Measurements from ENCODE around the gene BICRA.

BICRA gene

DNA sequence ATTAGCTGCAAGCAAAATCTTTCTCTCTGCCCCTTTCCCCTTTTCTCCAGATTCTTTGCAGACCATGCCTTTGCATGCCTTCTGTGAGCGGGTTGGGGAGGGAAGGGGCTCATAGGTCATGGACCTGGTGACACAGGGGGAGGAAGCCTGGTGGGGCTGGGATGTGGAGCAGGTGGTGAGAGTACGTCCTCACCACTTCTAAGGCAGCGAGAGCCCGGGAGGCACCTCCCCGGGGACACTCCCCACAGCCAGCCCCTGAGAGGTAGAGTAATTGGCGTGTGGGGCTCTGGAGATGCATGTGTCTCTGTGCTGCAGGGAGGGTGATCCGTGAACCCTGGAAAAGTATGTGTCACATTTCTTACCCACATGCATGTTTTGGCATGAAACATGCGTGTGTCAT, 61.8 kb downstream of the BICRA start:
- in situ Hi-C loops (cut with MboI; ENCODE audit: low sequenced_read_pairs), result no loop called here
- no peak for DNase-seq (ENCODE audit: low spot score in 2 of 2)
- Histone ChIP-seq H3K36me3 (replicated peaks) (peaks cover 4% of the 10 kb centered on the region), H3K4me3 (no peak overlapping the region), H3K27me3 (ENCODE audit: low read depth) (no peaks in the 10 kb centered on the region), H3K9me3 (no peaks in the 10 kb centered on the region), H3K4me1 (peaks cover 6% of the 10 kb centered on the region; the same call in 1 of the 2 replicates)

DNA sequence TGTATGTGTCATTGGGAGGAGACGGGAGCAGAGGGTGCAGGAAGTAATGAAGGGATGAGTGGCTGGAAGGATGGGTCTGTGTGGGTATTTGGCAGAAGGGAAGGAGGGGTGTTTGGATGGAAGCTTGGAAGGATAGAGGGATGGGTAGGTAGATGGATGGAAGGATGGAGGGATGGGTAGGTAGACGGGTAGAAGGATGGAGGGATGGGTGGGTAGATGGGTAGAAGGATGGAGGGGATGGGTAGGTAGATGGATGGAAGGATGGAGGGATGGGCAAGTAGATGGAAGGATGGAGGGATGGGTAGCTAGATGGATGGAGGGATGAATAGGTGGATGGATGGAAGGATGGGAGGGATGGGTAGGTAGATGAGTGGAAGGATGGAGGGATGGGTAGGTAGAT, 62.6 kb downstream of the BICRA start:
- no peaks in the 10 kb centered on the region for H3K27me3 ChIP-seq (ENCODE audit: low read depth)
- in situ Hi-C loops (cut with MboI; ENCODE audit: low sequenced_read_pairs), result no loop called here
- no peaks in the 10 kb centered on the region for H3K9me3 ChIP-seq
- no peak for DNase-seq (ENCODE audit: low spot score in 2 of 2)
- H3K36me3 ChIP-seq (replicated peaks), result peaks cover 4% of the 10 kb centered on the region
- H3K4me1 ChIP-seq, result peaks cover 6% of the 10 kb centered on the region; the same call in 1 of the 2 replicates
- no peak overlapping the region for H3K4me3 ChIP-seq

DNA sequence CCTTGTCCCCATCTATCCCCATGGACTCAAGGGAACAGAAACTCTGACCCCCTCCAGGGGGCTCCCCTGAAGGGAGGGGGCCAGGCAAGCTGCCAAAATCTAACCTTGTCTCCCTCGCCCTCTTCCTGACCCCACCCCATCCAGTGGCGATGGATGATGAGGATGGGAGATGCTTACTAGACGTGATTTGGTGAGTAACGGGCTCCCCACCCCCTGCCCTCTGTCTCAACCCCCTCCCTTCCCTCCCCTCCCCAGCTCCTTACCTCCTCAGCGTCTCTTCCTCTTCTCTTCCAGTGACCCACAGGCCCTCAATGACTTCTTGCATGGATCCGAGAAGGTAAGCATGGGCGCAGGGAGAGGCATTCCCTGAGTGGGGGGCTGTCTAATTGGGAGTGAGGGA, 64.5 kb downstream of the BICRA start:
- no peak for DNase-seq (ENCODE audit: low spot score in 2 of 2)
- H3K36me3 ChIP-seq (replicated peaks), result peaks cover 4% of the 10 kb centered on the region
- in situ Hi-C loops (cut with MboI; ENCODE audit: low sequenced_read_pairs), result no loop called here

DNA sequence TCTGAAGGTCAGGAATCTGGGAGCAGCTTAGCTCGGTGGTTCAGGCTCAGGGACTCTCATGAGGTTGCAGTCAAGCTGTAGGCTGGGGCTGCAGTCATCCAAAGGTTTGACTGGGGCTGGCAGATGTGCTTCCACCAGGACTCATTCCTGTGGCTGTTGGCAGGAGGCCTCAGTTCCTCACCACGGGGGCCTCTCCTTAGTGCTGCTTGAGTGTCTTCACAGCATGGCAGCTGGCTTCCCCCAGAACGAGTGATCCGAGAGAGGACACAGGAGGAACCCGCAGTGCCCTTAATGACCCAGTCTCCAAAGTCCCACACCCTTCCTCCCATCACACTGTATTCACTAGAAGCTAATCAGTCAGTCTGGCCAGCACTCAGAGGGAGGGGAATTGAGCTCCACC, 65.6 kb downstream of the BICRA start:
- no peaks in the 10 kb centered on the region for H3K9me3 ChIP-seq
- no peak overlapping the region for H3K4me3 ChIP-seq
- no peaks in the 10 kb centered on the region for H3K27me3 ChIP-seq (ENCODE audit: low read depth)
- no peak for DNase-seq (ENCODE audit: low spot score in 2 of 2)
- H3K36me3 ChIP-seq (replicated peaks), result peaks cover 6% of the 10 kb centered on the region
- no peaks in the 10 kb centered on the region for H3K4me1 ChIP-seq
- in situ Hi-C loops (cut with MboI; ENCODE audit: low sequenced_read_pairs), result no loop called here

More for the DNA sequence above, 64.5 kb downstream of the BICRA start:
- Histone ChIP-seq H3K9me3 (no peaks in the 10 kb centered on the region), H3K4me1 (no peaks in the 10 kb centered on the region), H3K27me3 (ENCODE audit: low read depth) (no peaks in the 10 kb centered on the region), H3K4me3 (no peak overlapping the region)

DNA sequence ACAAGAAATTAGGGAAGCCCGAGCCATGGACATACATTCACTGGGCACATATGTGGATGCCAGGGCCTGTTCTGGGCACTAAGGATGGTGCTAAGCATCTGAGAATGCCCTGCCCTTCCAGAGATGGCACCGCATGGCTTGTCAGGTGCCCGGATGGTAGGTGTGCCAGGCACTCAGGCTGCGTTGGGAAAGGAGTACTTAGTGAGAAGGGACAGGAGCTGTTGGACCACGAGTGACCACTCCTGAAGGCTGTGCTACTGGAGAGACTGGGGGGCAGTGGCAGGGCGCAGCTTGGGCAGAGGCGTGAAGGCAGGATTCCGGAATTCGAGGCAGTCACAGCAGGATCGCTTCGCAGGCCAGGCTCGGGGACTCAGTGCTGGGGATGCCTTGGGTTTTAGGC, 66.3 kb downstream of the BICRA start:
- Histone ChIP-seq H3K36me3 (replicated peaks) (peaks cover 12% of the 10 kb centered on the region), H3K4me3 (no peak overlapping the region), H3K4me1 (no peaks in the 10 kb centered on the region), H3K27me3 (ENCODE audit: low read depth) (no peaks in the 10 kb centered on the region), H3K9me3 (no peaks in the 10 kb centered on the region)
- no peak for DNase-seq (ENCODE audit: low spot score in 2 of 2)
- in situ Hi-C loops (cut with MboI; ENCODE audit: low sequenced_read_pairs), result no loop called here

DNA sequence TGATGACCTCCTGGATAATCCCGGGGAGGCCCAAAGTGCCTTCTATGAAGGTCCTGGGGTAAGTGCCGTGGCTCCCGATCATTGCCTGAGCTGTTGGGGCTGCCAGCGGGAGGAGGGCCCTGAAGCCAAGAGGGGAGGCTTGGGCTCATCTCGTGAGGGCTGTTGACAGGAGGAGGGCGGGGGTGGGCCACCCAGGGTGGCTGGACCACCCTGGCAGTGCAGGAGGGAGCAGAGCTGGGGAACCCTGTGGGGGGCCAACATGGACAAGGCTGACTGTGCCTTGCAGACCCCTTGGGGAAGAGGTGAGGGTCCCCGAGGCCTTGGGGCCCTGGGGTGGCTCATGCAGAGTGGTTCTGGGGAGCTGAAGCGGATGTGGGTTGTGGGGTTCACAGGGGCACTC, 66.9 kb downstream of the BICRA start:
- Histone ChIP-seq H3K9me3 (no peaks in the 10 kb centered on the region), H3K4me1 (no peaks in the 10 kb centered on the region), H3K4me3 (no peak overlapping the region), H3K27me3 (ENCODE audit: low read depth) (no peaks in the 10 kb centered on the region), H3K36me3 (replicated peaks) (peaks cover 16% of the 10 kb centered on the region)
- DNase-seq (ENCODE audit: low spot score in 2 of 2), result no peak
- in situ Hi-C loops (cut with MboI; ENCODE audit: low sequenced_read_pairs), result no loop called here

DNA sequence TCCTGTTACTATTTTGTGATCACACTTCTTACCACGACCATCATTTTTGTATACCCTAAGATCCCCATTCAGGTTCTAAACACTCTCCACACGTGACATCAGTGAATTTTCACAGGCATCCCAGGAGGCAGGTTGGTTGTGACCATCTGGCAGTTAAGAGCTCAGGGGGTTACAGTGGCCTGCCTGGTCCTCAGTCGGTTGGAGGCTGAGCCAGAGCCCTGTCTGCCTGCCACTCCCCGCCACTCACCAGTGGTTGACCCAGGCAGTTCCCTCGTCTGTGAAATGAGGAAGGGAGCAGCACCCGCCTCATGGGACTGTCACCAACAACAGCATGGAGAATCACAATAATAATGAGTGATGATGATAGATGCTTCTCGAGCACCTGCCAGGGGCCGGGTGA, 67.9 kb downstream of the BICRA start:
- no peaks in the 10 kb centered on the region for H3K27me3 ChIP-seq (ENCODE audit: low read depth)
- H3K36me3 ChIP-seq (replicated peaks), result peaks cover 16% of the 10 kb centered on the region
- in situ Hi-C loops (cut with MboI; ENCODE audit: low sequenced_read_pairs), result no loop called here
- no peak overlapping the region for H3K4me3 ChIP-seq
- no peaks in the 10 kb centered on the region for H3K4me1 ChIP-seq
- H3K9me3 ChIP-seq, result no peaks in the 10 kb centered on the region
- no peak for DNase-seq (ENCODE audit: low spot score in 2 of 2)

DNA sequence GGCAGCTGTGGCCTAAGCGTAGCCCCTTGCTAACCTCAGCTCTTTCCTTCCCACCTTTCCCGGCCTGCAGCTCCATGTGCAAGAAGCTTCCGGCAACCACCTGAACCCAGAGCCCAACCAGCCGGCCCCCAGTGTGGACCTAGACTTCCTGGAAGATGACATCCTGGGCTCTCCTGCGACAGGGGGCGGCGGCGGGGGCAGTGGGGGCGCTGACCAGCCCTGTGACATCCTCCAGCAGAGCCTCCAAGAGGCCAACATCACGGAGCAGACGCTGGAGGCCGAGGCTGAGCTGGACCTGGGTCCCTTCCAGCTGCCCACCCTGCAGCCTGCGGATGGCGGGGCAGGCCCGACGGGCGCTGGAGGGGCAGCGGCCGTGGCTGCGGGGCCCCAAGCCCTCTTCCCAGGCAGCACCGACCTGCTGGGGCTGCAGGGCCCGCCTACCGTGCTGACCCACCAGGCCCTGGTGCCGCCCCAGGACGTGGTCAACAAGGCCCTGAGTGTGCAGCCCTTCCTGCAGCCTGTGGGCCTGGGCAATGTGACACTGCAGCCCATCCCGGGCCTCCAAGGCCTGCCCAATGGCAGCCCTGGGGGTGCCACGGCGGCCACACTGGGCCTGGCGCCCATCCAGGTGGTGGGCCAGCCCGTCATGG, 70.4 kb downstream of the BICRA start:
- Histone ChIP-seq H3K27me3 (ENCODE audit: low read depth) (no peaks in the 10 kb centered on the region), H3K4me1 (peaks cover 7% of the 10 kb centered on the region), H3K9me3 (no peaks in the 10 kb centered on the region), H3K4me3 (no peak overlapping the region), H3K36me3 (replicated peaks) (peaks cover 13% of the 10 kb centered on the region)
- in situ Hi-C loops (cut with MboI; ENCODE audit: low sequenced_read_pairs), result no loop called here
- DNase-seq (ENCODE audit: low spot score in 2 of 2), result no peak

DNA sequence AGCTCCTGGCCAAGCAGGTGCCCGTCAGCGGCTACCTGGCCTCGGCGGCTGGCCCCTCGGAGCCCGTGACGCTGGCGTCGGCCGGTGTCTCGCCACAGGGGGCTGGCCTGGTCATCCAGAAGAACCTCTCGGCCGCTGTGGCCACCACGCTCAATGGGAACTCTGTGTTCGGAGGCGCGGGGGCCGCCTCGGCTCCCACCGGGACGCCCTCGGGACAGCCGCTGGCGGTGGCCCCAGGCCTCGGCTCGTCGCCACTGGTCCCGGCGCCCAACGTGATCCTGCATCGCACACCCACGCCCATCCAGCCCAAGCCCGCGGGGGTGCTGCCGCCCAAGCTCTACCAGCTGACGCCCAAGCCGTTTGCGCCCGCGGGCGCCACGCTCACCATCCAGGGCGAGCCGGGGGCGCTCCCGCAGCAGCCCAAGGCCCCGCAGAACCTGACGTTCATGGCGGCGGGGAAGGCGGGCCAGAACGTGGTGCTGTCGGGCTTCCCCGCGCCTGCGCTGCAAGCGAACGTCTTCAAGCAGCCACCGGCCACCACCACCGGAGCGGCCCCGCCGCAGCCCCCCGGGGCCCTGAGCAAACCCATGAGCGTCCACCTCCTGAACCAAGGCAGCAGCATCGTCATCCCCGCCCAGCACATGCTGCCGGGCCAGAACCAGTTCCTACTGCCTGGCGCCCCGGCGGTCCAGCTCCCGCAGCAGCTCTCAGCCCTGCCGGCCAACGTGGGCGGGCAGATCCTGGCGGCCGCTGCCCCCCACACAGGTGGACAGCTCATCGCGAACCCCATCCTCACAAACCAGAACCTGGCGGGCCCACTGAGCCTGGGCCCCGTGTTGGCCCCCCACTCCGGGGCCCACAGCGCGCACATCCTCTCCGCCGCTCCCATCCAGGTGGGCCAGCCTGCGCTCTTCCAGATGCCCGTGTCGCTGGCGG, 71.3 kb downstream of the BICRA start:
- Histone ChIP-seq H3K4me3 (no peak overlapping the region), H3K36me3 (replicated peaks) (peaks cover 12% of the 10 kb centered on the region), H3K4me1 (peaks cover 7% of the 10 kb centered on the region), H3K9me3 (no peaks in the 10 kb centered on the region), H3K27me3 (ENCODE audit: low read depth) (no peaks in the 10 kb centered on the region)
- in situ Hi-C loops (cut with MboI; ENCODE audit: low sequenced_read_pairs), result no loop called here
- no peak for DNase-seq (ENCODE audit: low spot score in 2 of 2)

DNA sequence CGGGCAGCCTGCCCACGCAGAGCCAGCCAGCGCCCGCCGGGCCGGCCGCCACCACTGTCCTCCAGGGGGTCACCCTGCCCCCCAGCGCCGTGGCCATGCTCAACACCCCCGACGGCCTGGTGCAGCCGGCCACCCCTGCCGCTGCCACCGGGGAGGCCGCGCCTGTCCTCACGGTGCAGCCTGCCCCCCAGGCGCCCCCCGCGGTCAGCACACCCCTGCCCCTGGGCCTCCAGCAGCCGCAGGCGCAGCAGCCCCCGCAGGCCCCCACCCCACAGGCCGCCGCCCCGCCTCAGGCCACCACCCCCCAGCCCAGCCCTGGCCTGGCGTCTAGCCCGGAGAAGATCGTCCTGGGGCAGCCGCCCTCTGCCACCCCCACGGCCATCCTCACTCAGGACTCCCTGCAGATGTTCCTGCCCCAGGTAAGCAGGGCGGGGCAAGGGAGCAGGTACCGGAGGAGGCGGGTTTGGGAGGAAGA, 72.0 kb downstream of the BICRA start:
- in situ Hi-C loops (cut with MboI; ENCODE audit: low sequenced_read_pairs), result no loop called here
- no peak for DNase-seq (ENCODE audit: low spot score in 2 of 2)
- Histone ChIP-seq H3K27me3 (ENCODE audit: low read depth) (no peaks in the 10 kb centered on the region), H3K4me1 (peaks cover 7% of the 10 kb centered on the region), H3K4me3 (no peak overlapping the region), H3K36me3 (replicated peaks) (peaks cover 12% of the 10 kb centered on the region), H3K9me3 (no peaks in the 10 kb centered on the region)

DNA sequence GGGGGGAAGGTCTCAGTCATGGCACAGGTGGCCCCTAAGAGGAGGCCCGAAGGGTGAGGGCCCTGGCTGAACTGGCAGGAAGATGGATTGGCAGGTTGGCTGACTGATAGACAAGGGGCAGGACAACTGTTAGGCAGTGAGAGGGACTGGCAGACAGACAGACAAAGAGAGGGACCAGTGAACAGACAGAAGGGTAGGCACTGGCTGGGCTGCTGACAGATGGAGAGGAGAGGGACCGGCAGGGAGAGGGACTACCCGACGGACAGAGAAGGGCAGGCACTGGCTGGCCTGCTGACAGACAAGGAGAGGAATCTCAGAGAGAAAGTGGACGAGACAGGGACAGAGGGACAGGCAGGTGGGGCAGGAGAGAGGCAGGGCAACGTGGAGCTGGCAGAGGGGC, 72.5 kb downstream of the BICRA start:
- Histone ChIP-seq H3K36me3 (replicated peaks) (peaks cover 12% of the 10 kb centered on the region), H3K27me3 (ENCODE audit: low read depth) (no peaks in the 10 kb centered on the region), H3K4me3 (no peak overlapping the region), H3K4me1 (peaks cover 7% of the 10 kb centered on the region), H3K9me3 (no peaks in the 10 kb centered on the region)
- DNase-seq (ENCODE audit: low spot score in 2 of 2), result no peak
- in situ Hi-C loops (cut with MboI; ENCODE audit: low sequenced_read_pairs), result no loop called here

DNA sequence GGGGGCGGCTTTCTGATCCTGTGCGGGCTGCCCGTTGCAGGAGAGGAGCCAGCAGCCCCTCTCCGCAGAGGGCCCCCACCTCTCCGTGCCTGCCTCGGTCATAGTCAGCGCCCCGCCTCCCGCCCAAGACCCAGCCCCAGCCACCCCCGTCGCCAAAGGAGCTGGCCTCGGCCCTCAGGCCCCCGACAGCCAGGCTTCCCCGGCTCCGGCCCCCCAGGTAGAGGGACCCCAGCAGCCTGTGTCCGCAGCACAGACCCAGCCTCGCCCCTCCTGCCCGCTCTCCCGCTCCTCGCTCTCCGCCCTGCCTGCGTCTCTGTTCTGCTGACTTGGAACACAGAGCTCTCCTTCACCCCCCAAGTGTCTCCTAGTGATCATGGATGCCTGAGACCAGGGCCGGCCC, 73.0 kb downstream of the BICRA start:
- in situ Hi-C loops (cut with MboI; ENCODE audit: low sequenced_read_pairs), result no loop called here
- H3K36me3 ChIP-seq (replicated peaks), result peaks cover 12% of the 10 kb centered on the region
- H3K4me3 ChIP-seq, result no peak overlapping the region

DNA sequence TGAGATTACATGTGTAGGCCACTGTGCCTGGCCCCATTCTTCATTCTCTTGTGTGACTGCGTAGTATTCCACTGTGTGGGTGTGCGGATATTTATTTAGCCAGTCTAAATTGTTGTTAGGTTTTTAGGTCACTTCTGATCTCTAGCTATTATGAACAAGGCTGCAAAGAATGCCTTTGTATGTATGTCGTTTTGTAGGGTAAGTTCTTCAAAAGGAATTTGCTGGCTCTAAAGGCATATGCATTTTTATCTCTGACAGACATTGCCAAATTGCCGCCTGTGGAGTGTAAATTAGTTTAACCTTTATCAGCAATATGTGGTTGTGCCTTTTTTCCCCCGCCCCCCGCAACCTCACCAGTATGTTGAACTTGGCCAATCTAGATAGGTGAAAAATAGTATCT, 74.0 kb downstream of the BICRA start:
- H3K27me3 ChIP-seq (ENCODE audit: low read depth), result no peaks in the 10 kb centered on the region
- in situ Hi-C loops (cut with MboI; ENCODE audit: low sequenced_read_pairs), result no loop called here
- peak in 1 of 2 experiments; percentile 2 for DNase-seq (ENCODE audit: low spot score in 2 of 2)

More for the DNA sequence above, 73.0 kb downstream of the BICRA start:
- Histone ChIP-seq H3K9me3 (no peaks in the 10 kb centered on the region), H3K4me1 (peaks cover 7% of the 10 kb centered on the region), H3K27me3 (ENCODE audit: low read depth) (no peaks in the 10 kb centered on the region)
- DNase-seq (ENCODE audit: low spot score in 2 of 2), result no peak

More for the DNA sequence above, 74.0 kb downstream of the BICRA start:
- Histone ChIP-seq H3K4me1 (peaks cover 7% of the 10 kb centered on the region), H3K9me3 (no peaks in the 10 kb centered on the region), H3K36me3 (replicated peaks) (peaks cover 12% of the 10 kb centered on the region), H3K4me3 (no peak overlapping the region)

Data from HAP-1 (cell line).